ENCODE data around the gene EXOC3. TPM values are rescaled to one million over a fixed set of nuclear protein-coding genes. Genes with fewer than 3 reads are reported as not detected.
"Not testable (repeated sequence)": the region's sequence is repeated elsewhere in the genome, so short reads cannot be mapped to it uniquely, and the experiment has no call there.

The EXOC3 gene
- total RNA-seq, 1 donor from 2014 or later = 42.4 TPM

GRCh38 chr5:472656-473550, 29.9 kb downstream of the EXOC3 start:
- DNase-seq (ENCODE audit: low read depth) = peak; percentile 29
- no peak for FAIRE-seq
- no peaks in the 10 kb centered on the region for H3K27me3 ChIP-seq (ENCODE audit: control insufficient read depth, insufficient read depth, low read length)
- no peak for TF ChIP-seq CTCF (IDR thresholded peaks at IDR 0.05; ENCODE audit: insufficient read depth, low read length, severe bottlenecking)
- H3K36me3 ChIP-seq (ENCODE audit: control insufficient read depth, insufficient read depth, low read length) = no peaks in the 10 kb centered on the region
- H3K4me3 ChIP-seq (ENCODE audit: low read depth, low read length) = peak overlapping the region; percentile 77

DNA sequence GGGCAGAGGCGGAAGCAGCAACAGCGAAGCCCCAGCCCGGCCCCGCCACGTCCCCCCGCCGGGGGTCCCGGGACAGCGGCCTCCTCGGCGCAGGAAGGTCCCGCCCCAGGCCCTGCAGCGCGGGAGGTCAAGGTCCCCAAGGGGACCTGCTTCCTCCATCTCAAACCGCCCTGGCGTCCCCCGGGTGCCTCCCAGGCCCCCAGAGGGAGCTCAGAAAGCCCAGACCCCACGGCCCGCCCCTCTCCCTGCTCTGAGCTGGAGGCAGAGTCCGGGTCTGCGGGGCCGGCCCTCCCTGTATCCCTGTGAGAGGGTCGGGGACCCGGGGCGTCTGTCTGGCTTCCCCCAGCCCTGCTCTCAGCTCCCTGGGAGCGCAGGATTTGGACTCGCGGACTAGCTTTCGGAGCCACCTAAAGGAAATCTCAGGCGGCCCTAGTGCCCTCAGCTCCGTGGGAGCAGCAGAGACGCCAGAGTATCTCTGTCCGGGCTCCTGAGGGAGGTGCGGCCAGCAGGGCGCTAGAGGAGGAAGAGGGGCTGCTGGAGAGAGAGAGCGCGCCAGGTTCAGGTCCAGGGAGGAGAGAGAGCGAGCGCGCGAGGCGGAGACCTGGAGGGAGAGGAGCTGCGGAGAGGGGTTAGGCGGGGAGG, 30.7 kb downstream of the EXOC3 start:
- FAIRE-seq (no peak), DNase-seq (ENCODE audit: low read depth) (peak; percentile 29)

DNA sequence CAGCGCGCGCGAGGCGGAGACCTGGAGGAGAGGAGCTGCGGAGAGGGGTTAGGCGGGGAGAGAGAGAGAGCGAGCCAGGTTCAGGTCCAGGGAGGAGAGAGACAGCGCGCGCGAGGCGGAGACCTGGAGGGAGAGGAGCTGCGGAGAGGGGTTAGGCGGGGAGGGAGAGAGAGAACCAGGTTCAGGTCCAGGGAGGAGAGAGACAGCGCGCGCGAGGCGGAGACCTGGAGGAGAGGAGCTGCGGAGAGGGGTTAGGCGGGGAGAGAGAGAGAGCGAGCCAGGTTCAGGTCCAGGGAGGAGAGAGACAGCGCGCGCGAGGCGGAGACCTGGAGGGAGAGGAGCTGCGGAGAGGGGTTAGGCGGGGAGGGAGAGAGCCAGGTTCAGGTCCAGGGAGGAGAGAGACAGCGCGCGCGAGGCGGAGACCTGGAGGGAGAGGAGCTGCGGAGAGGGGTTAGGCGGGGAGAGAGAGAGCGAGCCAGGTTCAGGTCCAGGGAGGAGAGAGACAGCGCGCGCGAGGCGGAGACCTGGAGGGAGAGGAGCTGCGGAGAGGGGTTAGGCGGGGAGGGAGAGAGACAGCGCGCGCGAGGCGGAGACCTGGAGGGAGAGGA, 31.4 kb downstream of the EXOC3 start:
- not testable (repeated sequence) for H3K27me3 ChIP-seq (ENCODE audit: control insufficient read depth, insufficient read depth, low read length); FAIRE-seq; H3K36me3 ChIP-seq (ENCODE audit: control insufficient read depth, insufficient read depth, low read length)
- peak overlapping the region; percentile 74 for H3K4me3 ChIP-seq (ENCODE audit: low read depth, low read length)
- peak; percentile 12 for DNase-seq (ENCODE audit: low read depth)

More for the DNA sequence above, 30.7 kb downstream of the EXOC3 start:
- H3K36me3 ChIP-seq (ENCODE audit: control insufficient read depth, insufficient read depth, low read length) = no peaks in the 10 kb centered on the region
- H3K4me3 ChIP-seq (ENCODE audit: low read depth, low read length) = peak overlapping the region; percentile 74
- TF ChIP-seq CTCF (IDR thresholded peaks at IDR 0.05; ENCODE audit: insufficient read depth, low read length, severe bottlenecking) = no peak
- no peaks in the 10 kb centered on the region for H3K27me3 ChIP-seq (ENCODE audit: control insufficient read depth, insufficient read depth, low read length)

DNA sequence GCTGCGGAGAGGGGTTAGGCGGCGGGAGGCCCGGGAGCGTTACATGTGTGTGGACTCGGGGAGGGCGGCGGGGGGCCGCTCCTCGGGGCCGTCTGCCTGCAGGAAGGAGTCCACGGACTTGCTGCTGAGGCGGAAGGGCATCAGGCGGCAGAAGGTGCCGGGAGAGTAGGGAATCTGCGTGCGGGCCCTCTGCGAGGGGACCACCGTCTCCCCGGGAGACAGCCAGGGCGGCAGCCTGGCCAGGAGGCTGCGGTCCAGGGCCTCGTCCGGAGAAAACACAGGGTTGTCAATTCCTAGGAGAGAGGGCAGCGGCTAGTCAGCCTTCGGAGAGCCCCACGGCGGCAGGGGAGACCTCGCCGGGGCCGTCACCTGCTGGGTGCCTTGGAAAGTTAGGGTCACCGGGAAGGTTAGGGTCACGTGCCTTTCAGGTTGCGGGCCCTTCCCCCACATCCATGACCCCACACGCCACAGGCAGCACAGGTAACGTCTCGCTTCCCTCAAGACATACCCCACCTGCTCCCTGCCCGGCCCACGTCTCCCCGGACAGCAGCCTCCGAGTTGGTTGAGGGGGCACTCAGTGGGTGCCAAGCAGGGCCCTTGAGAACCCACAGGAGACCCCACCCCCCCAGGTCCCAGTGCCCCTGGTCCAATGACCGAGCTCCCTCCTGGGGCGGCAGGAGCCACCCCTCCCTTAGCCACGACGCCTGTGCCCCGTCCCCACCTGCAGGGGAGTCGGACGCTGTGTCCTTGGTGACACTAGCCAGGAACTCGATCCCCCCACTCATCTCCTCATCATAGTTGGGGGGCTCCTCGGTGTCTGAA, 32.1 kb downstream of the EXOC3 start:
- no peaks in the 10 kb centered on the region for H3K27me3 ChIP-seq (ENCODE audit: control insufficient read depth, insufficient read depth, low read length)
- no peaks in the 10 kb centered on the region for H3K36me3 ChIP-seq (ENCODE audit: control insufficient read depth, insufficient read depth, low read length)
- no peak for TF ChIP-seq CTCF (IDR thresholded peaks at IDR 0.05; ENCODE audit: insufficient read depth, low read length, severe bottlenecking)
- FAIRE-seq = no peak
- DNase-seq (ENCODE audit: low read depth) = no peak
- peak overlapping the region; percentile 42 for H3K4me3 ChIP-seq (ENCODE audit: low read depth, low read length)

DNA sequence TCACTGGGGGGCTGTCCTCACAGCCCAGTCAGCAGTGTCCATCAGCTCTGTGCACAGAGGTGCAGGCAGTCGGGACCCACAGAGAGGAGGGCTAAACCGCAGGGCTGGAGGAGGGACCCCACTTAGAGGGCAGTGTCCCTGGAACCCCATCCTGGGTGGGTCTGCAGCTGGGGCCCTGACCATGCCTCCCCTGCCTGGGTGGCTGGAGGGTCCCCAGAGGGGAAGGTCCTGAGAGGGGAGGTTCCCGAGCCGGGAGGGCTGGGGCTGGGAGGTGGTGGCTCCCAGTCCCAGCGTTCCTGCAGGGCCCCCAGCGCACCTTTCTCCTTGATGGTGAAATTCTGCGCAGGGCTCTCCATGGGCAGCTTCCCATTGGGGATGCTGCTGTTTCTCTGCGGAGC, 32.7 kb downstream of the EXOC3 start:
- DNase-seq (ENCODE audit: low read depth) (no peak), FAIRE-seq (no peak)
- H3K4me3 ChIP-seq (ENCODE audit: low read depth, low read length) = no peak overlapping the region
- no peak for TF ChIP-seq CTCF (IDR thresholded peaks at IDR 0.05; ENCODE audit: insufficient read depth, low read length, severe bottlenecking)
- H3K27me3 ChIP-seq (ENCODE audit: control insufficient read depth, insufficient read depth, low read length) = no peaks in the 10 kb centered on the region
- H3K36me3 ChIP-seq (ENCODE audit: control insufficient read depth, insufficient read depth, low read length) = no peaks in the 10 kb centered on the region

Measured in bronchial epithelial cell (primary cell).